ENCODE results near the gene PDE4D. TPM values are rescaled to one million over a fixed set of nuclear protein-coding genes. Genes with fewer than 3 reads are reported as not detected.

PDE4D gene
- total RNA-seq, 1 experiment from 2014 or later: 2.4 TPM

GRCh38 chr5:59433174-59433573 is 460.4 kb downstream of the PDE4D start:
- TF ChIP-seq SIN3A (IDR thresholded peaks at IDR 0.05; ENCODE audit: borderline replicate concordance, insufficient read depth, low read depth, low read length): no peak
- no peak for TF ChIP-seq TCF7L2 (IDR thresholded peaks at IDR 0.05; ENCODE audit: low read depth, low read length)
- no peak for TF ChIP-seq REST (IDR thresholded peaks at IDR 0.05; ENCODE audit: insufficient read depth in 1 of 2, low read depth in 2 of 2, low read length in 1 of 2)
- TF ChIP-seq POLR2AphosphoS5 (IDR thresholded peaks at IDR 0.05; ENCODE audit: low read depth, low read length): no peak
- no peak for TF ChIP-seq CTCF (IDR thresholded peaks at IDR 0.05)
- ChIA-PET CTCF (no interaction called here), POLR2A (no interaction called here)
- in situ Hi-C loops (cut with HindIII; ENCODE audit: low pct_unique_long_range_greater_than_20kb, low sequenced_read_pairs): no loop called here
- Histone ChIP-seq H3K27ac (ENCODE audit: low read length) (no peak overlapping the region), H3K9me3 (ENCODE audit: control insufficient read depth, insufficient read depth, low read depth, low read length) (no peaks in the 10 kb centered on the region), H3K27me3 (ENCODE audit: control insufficient read depth, insufficient read depth, low read length) (no peaks in the 10 kb centered on the region), H3K4me1 (ENCODE audit: control insufficient read depth, insufficient read depth, low read length) (no peaks in the 10 kb centered on the region), H3K36me3 (ENCODE audit: control insufficient read depth, insufficient read depth, low read length) (no peaks in the 10 kb centered on the region), H3K4me3 (ENCODE audit: low read depth in 2 of 2, low read length in 2 of 2) (no peak overlapping the region)
- intact Hi-C loops (cut with micrococcal nuclease; ENCODE audit: unreplicated experiment): no loop called here
- DNase-seq (ENCODE audit: low read depth, low spot score) (no peak), ATAC-seq (no peak)
- no TSS peak for BruUV-seq (replicated peaks)

GRCh38 chr5:59430066-59430685 is 463.4 kb downstream of the PDE4D start:
- DNase-seq (ENCODE audit: low read depth, low spot score): no peak

More at GRCh38 chr5:59430066-59430685, 463.4 kb downstream of the PDE4D start:
- Histone ChIP-seq H3K27me3 (ENCODE audit: control insufficient read depth, insufficient read depth, low read length) (no peaks in the 10 kb centered on the region), H3K36me3 (ENCODE audit: control insufficient read depth, insufficient read depth, low read length) (no peaks in the 10 kb centered on the region), H3K27ac (ENCODE audit: low read length) (no peak overlapping the region), H3K4me1 (ENCODE audit: control insufficient read depth, insufficient read depth, low read length) (no peaks in the 10 kb centered on the region), H3K4me3 (ENCODE audit: low read depth in 2 of 2, low read length in 2 of 2) (no peak overlapping the region), H3K9me3 (ENCODE audit: control insufficient read depth, insufficient read depth, low read depth, low read length) (no peaks in the 10 kb centered on the region)
- TF ChIP-seq CTCF (IDR thresholded peaks at IDR 0.05) (no peak), REST (IDR thresholded peaks at IDR 0.05; ENCODE audit: insufficient read depth in 1 of 2, low read depth in 2 of 2, low read length in 1 of 2) (no peak), TCF7L2 (IDR thresholded peaks at IDR 0.05; ENCODE audit: low read depth, low read length) (no peak), POLR2AphosphoS5 (IDR thresholded peaks at IDR 0.05; ENCODE audit: low read depth, low read length) (no peak), SIN3A (IDR thresholded peaks at IDR 0.05; ENCODE audit: borderline replicate concordance, insufficient read depth, low read depth, low read length) (no peak)
- BruUV-seq (replicated peaks): no TSS peak
- ChIA-PET POLR2A (no interaction called here), CTCF (no interaction called here)
- in situ Hi-C loops (cut with HindIII; ENCODE audit: low pct_unique_long_range_greater_than_20kb, low sequenced_read_pairs): no loop called here
- ATAC-seq: no peak
- intact Hi-C loops (cut with micrococcal nuclease; ENCODE audit: unreplicated experiment): no loop called here
